NCI-H526 treated with DMSO at 0.1 percent for 48 hours (cell line): ENCODE measurements around the gene SLC39A11.

Experiments
- DNase-seq: peaks from one replicate; lab custom pipeline; 2025; lab: John Stamatoyannopoulos, UW

Gene SLC39A11

GRCh38 chr17:72870367-72870985 is 222.0 kb downstream of the SLC39A11 start:
- no peak for DNase-seq

- DNase-seq, result no peak
These were observed 222.9 kb downstream of the SLC39A11 start for GRCh38 chr17:72869630-72870029.

DNA sequence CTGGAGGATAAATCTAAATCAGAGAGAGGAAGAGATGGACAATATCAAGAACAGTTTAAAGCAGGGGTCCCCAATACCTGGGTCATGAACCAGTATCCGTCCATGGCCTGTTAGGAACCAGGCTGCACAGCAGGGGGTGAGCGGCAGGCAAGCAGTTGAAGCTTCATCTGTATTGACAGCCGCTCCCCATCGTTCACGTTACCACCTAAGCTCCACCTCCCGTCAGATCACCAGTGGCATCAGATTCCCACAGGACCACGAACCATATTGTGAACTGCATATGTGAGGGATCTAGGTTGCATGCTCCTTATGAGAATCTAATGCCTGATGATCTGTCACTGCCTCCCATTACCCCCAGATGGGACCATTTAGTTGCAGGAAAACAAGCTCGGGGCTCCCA is 226.5 kb downstream of the SLC39A11 start:
- no peak for DNase-seq

DNA sequence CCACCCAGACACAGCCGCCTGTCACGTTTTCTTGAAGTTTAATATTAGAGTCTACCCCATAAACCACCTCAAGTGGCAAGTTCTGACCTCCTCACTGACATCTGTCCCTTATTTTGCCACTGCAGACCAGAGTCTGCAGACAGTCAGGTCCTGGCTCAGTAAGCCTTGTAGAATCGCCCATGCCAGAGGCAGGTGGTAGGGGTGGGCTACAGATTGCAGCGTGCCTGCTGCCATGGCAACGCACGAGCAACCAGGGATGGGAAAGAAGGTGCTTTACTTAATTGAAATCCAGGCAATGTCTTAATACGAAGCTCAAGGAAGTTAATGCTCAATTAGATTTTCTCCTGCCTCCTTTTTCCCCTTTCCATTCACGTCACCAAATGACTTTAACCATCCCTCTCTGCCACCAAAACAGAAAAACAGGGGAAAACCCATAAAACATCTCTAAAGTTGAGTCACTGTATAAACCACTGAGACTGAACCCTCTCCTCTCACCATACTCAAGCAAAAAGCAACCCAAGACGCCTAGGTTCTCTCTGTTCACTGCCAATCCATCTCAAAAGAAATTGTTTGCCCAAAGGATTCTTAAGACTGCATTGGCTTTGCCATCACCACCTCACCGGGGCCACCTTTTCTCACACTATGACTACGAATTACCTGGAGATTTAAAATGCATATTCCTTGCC is 228.8 kb downstream of the SLC39A11 start:
- DNase-seq, result no peak

DNA sequence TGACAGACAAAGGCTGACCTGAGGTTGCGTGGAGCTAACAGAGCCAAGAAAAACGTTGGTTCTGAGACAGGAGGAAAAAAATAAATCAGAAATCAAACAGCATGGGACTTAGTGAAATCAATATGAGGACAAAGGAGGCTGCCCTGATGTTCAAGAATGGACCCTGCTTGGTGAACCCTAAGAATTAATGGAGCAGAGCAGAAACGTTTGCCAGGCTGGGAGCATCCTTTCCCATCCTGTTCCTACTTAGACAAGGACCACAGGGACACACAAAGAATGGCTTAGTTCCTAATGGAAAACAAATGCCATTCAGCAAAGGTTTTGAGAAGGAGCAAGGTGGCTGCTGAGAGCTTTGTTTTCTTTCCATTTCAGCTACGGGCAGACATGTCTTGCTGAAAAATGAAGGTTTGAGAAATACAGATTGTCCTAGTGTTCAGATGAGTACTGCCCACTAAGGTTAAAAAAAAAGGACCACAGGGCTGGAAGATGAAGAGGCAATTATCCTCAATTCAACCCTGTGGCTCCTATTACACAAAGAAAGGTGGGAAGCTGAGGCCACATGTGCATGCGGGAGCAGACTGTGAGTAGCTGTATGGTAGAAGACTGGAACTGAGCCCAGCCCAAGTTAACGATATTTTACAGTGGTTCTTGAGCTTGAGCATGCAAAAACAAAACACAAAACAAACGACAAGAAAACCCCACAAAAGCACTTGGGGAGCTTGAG is 230.1 kb downstream of the SLC39A11 start:
- DNase-seq, result no peak

GRCh38 chr17:72861811-72862210 is 230.7 kb downstream of the SLC39A11 start:
- DNase-seq, result no peak

GRCh38 chr17:72860778-72861177 is 231.7 kb downstream of the SLC39A11 start:
- no peak for DNase-seq

- no peak for DNase-seq
These were observed 233.5 kb downstream of the SLC39A11 start for GRCh38 chr17:72858826-72859495.

DNA sequence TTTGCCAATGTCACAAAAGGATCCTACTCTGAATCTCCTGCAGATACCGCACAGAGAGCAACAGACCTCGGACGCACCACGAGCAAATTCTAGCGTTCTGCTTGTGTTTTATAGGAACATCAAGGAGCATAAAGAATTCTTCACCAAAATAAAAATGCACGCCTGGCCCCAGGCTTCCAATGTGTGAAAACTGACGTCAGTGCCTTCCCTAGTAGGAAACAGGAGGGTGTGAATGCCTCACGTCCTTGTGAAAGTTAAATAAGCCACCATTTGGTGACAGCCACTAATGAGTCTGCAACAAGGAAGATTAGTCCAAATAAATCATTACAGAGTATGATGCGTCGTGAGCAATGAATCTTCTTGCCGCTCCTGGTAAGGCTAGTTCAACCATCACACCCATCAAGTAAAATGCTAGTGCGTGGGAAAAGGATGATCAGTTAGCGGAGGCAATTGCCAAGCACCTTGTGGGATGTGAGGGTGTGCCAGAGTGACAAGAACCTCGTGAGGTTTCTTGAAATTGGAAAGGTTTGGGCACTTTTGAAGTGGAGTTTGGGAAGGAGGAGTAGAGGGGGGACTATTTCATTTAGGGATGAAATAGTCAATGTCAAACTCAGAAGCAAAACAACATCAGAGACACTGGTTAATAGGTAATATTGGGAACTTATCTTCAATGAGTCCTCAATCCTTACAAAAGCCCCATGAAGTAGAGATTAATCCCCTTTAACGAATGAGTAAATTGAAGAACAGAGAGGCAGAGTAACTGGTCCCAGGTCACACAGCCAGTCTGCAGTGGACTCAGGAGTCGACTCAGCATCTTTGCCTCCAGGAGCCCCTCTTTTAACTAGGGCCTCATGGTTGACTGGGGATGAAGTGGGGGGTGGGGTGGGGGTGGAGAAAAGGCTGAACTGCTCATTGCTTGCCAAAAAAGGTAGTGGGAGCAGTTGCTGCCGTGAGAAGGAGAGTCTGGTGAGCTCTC is 238.8 kb downstream of the SLC39A11 start:
- no peak for DNase-seq

DNA sequence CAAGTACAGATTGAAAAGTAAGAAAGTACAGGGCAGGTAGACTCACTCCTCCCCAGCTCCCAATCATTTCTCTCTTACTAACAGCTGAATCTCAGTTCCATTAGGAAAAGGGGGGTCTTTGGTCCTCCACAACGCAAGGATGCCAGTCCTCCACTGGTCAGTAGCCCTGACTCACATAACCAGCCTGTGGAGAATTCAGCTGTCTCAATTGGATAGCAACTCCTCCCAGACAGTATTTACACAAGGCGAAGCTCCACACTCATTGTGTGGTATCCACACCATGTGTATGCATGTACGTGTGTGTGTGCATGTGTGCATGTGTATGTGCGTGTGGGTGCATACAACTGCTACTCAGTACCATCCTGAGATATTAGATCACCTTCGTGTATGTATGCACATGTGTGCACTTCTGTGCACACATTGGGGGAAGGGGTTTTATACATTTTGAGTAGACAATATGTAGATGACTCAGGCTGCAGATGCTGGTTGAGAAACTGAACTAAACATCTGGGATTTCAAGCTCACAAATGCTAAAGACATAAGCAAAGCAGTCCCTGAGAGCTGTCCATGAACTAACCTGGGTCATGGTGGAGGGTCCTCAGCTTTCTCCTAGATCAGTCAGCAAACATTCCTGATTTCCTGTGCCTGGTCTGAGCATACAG is 240.1 kb downstream of the SLC39A11 start:
- DNase-seq, result no peak

- DNase-seq, result no peak
These were observed 241.9 kb downstream of the SLC39A11 start for GRCh38 chr17:72850410-72851118.

DNA sequence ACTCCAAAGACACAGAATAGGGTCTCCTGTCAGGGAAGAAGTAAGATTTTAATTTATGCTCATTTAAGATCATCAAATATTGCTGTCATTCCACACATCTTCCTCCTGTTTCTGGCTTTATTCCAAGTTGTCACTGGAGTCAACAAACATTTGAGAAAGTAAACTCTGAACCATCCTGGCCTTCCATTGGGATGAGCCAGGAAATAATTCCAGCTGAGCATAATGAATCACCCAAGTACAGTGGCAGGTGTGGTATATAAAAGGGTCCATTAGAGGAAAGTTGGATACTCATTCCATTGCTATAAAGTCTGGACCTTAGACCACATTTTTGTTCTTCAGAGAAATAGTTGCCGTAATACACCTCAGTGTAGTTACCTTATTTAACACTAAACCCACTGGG is 246.1 kb downstream of the SLC39A11 start:
- DNase-seq, result no peak

DNA sequence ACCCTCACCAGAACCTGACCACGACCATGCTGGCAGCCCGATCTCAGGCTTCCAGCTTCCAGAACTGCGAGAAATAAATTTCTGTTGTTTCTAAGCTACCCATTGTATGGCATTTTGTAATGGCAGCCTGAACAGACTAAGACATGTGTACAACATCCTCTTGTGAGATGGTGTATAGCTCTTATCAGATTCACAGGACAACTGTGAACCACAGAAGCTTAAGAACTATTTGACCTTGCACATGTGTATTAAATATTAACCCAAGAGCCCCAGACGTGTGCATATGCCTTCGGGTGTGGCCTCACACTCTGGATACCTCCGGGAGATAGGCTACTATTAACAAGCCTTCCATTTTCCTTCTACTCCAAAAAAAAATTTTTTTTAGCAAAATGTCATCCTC is 248.9 kb downstream of the SLC39A11 start:
- DNase-seq, result no peak

- DNase-seq, result no peak
These were observed 252.5 kb downstream of the SLC39A11 start for GRCh38 chr17:72840019-72840418.

DNA sequence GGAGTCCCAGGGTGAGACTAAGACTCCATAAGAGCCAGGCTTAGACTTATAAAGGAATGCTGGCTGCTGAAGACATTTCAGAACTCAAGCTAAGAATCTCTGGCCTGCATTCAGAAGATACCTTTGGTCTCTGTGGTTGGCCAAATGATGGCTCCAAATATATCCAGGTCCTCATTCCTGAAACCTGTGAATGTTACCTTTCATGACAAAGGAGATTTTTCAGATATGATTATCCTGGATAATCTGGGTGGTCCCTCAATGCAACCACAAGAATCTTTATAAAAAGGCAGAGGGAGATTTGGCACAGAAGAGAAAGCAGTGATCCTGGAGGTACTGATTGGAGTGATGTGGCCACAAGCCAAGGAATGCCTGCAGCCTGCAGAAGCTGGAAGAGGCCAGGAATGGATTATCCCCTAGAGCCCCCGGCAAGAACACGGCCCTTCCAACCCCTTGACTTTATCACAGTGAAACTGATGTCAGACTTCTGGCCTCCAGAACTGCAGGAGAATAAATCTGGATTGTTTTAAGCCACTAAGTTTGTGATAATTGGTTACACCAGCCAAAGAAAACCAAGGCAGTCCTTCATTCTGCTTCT is 253.3 kb downstream of the SLC39A11 start:
- no peak for DNase-seq

- no peak for DNase-seq
These were observed 253.9 kb downstream of the SLC39A11 start for GRCh38 chr17:72838581-72838980.

- DNase-seq, result no peak
These were observed 254.4 kb downstream of the SLC39A11 start for GRCh38 chr17:72838068-72838467.

GRCh38 chr17:72837335-72837734 is 255.2 kb downstream of the SLC39A11 start:
- no peak for DNase-seq

GRCh38 chr17:72833128-72833765 is 259.2 kb downstream of the SLC39A11 start:
- DNase-seq, result no peak
